Activated CD8-positive, alpha-beta T cell treated with anti-CD3 and anti-CD28 coated beads for 36 hours (primary cell): ENCODE measurements around the gene LRP1B. TPM values are rescaled to one million over a fixed set of nuclear protein-coding genes. Genes with fewer than 3 reads are reported as not detected.

Experiments
- ATAC-seq: fragments of 200-7000 bp; cut with Tn5 transposase; one replicate; pipeline ENCODE4 v1.10.0; 2021; ENCODE audit warnings: mild to moderate bottlenecking, moderate library complexity
- CTCF ChIA-PET: fragments of 350-600 bp; sonication (Branson Sonifier 250); formaldehyde crosslinking; loops from one replicate; lab custom pipeline; 2021; ENCODE audit warnings: antibody characterized with exemption; lab: Charles Lee
- POLR2A ChIA-PET: fragments of 350-600 bp; sonication (Branson Sonifier 250); formaldehyde crosslinking; loops from one replicate; lab custom pipeline; 2021; ENCODE audit warnings: antibody characterized with exemption; lab: Charles Lee
- DNase-seq: peaks from one replicate; pipeline ENCODE4 v3.0.0-alpha.2; 2020
- H3K27ac Mint-ChIP-seq: one replicate; pipeline ENCODE4 v1.8.0; 2021; ENCODE audit warnings: mild to moderate bottlenecking, mixed read lengths
- H3K27me3 Mint-ChIP-seq: one replicate; pipeline ENCODE4 v1.8.0; 2021; ENCODE audit warnings: mixed read lengths
- H3K36me3 Mint-ChIP-seq: one replicate; pipeline ENCODE4 v1.8.0; 2021; ENCODE audit warnings: low read depth, mixed read lengths
- H3K4me1 Mint-ChIP-seq: one replicate; pipeline ENCODE4 v1.8.0; 2021; ENCODE audit warnings: low read depth, mixed read lengths
- H3K4me3 Mint-ChIP-seq: one replicate; pipeline ENCODE4 v1.8.0; 2021; ENCODE audit warnings: mild to moderate bottlenecking, moderate library complexity, mixed read lengths
- H3K9me3 Mint-ChIP-seq: one replicate; pipeline ENCODE4 v1.8.0; 2021; ENCODE audit warnings: mixed read lengths
- intact Hi-C: fragments of 100-400 bp; cut with micrococcal nuclease; formaldehyde crosslinking; loops from one replicate; pipeline ENCODE4 v1.10.0; 2022
- total RNA-seq, 2 experiments: library from RNA; stranded (reverse); gene quantifications; one replicate each; pipeline ENCODE4 v1.2.3, GENCODE V29; 2021
- TF ChIP-seq, protein P1 (sequence below): fragments of 200-600 bp; IDR thresholded peaks from one replicate; pipeline ENCODE4 v1.8.0; 2022; ENCODE audit warnings: antibody characterized with exemption, mild to moderate bottlenecking

The LRP1B gene
- total RNA-seq, 2 experiments from 2014 or later, result not detected

DNA sequence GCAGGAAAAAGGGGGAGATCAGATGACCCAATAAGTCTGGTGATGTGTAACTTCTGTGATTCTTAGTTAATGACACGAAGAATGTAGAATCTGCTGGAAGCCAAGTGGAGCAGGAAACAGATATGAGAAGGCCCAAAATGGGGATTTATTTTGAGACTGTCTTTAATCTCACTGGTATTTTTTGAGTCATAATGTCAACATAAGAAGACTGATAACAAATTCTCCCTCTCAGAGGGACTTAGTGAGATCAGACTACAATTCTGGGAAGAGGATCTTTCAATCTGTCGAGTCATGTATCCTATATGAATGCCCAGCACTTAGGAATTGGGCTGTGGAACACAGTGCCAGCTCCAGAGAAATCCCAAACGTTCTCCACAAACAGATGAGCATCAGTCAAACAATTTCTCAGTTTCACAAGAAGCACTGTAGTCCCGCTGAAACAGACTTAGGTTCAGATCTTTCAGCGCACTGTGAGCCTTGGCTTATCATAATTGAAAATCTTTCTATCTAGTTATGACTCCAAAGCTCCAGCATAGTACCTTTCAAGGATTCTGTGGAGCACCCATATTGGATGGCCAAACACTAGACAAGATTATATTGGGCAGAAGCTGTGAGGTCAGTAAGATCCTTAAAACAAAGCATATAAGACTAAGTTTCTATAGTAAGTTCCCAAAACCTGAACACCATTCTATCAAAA, 738.2 kb downstream of the LRP1B start:
- CTCF ChIA-PET, result no interaction called here
- POLR2A ChIA-PET, result no interaction called here
- no peak for DNase-seq
- ATAC-seq, result no peak
- TF ChIP-seq, protein P1, sequence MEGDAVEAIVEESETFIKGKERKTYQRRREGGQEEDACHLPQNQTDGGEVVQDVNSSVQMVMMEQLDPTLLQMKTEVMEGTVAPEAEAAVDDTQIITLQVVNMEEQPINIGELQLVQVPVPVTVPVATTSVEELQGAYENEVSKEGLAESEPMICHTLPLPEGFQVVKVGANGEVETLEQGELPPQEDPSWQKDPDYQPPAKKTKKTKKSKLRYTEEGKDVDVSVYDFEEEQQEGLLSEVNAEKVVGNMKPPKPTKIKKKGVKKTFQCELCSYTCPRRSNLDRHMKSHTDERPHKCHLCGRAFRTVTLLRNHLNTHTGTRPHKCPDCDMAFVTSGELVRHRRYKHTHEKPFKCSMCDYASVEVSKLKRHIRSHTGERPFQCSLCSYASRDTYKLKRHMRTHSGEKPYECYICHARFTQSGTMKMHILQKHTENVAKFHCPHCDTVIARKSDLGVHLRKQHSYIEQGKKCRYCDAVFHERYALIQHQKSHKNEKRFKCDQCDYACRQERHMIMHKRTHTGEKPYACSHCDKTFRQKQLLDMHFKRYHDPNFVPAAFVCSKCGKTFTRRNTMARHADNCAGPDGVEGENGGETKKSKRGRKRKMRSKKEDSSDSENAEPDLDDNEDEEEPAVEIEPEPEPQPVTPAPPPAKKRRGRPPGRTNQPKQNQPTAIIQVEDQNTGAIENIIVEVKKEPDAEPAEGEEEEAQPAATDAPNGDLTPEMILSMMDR, result no peak
- Mint-ChIP-seq H3K4me3 (no peak overlapping the region), H3K9me3 (peaks cover 6% of the 10 kb centered on the region), H3K27ac (no peak overlapping the region), H3K27me3 (no peaks in the 10 kb centered on the region), H3K36me3 (no peaks in the 10 kb centered on the region), H3K4me1 (no peaks in the 10 kb centered on the region)
- intact Hi-C loops, result no loop called here

DNA sequence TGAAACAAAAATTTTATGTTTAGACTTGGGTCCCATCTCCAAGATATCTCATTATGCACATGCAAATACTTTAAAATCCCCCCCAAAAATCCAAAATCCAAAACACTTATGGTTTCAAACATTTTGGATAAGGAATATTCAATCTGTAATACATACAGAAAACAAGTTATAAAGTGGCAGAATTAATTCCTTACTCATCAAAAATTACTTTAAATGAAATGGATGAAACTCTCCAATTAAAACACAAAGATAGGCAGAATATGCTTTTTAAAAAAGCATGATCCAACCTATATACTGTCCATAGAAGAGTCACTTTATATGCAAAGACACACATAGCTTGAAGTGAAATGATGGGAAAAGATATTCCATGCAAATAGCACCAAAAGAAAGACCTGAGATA, 744.6 kb downstream of the LRP1B start:
- H3K36me3 Mint-ChIP-seq, result no peaks in the 10 kb centered on the region
- peaks cover 5% of the 10 kb centered on the region for H3K9me3 Mint-ChIP-seq
- ATAC-seq (no peak), DNase-seq (no peak)
- TF ChIP-seq, protein P1, result no peak
- ChIA-PET CTCF (no interaction called here), POLR2A (no interaction called here)
- intact Hi-C loops, result no loop called here
- no peaks in the 10 kb centered on the region for H3K4me1 Mint-ChIP-seq
- H3K27ac Mint-ChIP-seq, result no peak overlapping the region
- H3K4me3 Mint-ChIP-seq, result no peak overlapping the region
- no peaks in the 10 kb centered on the region for H3K27me3 Mint-ChIP-seq

GRCh38 chr2:141384676-141385075, 746.1 kb downstream of the LRP1B start:
- Mint-ChIP-seq H3K27ac (no peak overlapping the region), H3K9me3 (peaks cover 5% of the 10 kb centered on the region), H3K36me3 (no peaks in the 10 kb centered on the region), H3K4me3 (no peak overlapping the region), H3K4me1 (no peaks in the 10 kb centered on the region), H3K27me3 (no peaks in the 10 kb centered on the region)
- DNase-seq (no peak), ATAC-seq (no peak)
- ChIA-PET CTCF (no interaction called here), POLR2A (no interaction called here)
- intact Hi-C loops, result no loop called here
- TF ChIP-seq, protein P1, result no peak

DNA sequence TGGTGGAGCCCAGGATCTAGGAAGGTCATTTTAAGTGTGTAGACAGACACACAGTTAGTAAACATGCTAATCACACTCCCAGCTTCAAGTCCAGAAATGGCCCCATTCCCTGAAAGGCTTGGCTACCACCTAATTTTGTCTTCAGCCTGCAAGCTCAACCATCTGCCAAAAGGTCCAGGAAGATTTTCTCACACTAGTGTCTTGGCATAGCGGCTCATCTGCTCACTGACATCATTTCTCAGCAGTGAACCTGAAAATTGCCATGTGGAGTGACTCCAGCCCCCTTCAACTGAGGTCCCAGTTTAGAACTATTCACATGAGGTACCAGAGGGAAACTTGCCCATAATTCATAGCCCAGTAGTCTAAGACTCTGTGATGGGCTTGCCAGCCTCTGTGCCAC, 748.9 kb downstream of the LRP1B start:
- no peak overlapping the region for H3K4me3 Mint-ChIP-seq
- ChIA-PET CTCF (no interaction called here), POLR2A (no interaction called here)
- H3K4me1 Mint-ChIP-seq, result no peaks in the 10 kb centered on the region
- DNase-seq (no peak), ATAC-seq (no peak)
- no peaks in the 10 kb centered on the region for H3K36me3 Mint-ChIP-seq
- intact Hi-C loops, result no loop called here
- H3K9me3 Mint-ChIP-seq, result peaks cover 6% of the 10 kb centered on the region
- TF ChIP-seq, protein P1, result no peak
- no peak overlapping the region for H3K27ac Mint-ChIP-seq
- H3K27me3 Mint-ChIP-seq, result no peaks in the 10 kb centered on the region

DNA sequence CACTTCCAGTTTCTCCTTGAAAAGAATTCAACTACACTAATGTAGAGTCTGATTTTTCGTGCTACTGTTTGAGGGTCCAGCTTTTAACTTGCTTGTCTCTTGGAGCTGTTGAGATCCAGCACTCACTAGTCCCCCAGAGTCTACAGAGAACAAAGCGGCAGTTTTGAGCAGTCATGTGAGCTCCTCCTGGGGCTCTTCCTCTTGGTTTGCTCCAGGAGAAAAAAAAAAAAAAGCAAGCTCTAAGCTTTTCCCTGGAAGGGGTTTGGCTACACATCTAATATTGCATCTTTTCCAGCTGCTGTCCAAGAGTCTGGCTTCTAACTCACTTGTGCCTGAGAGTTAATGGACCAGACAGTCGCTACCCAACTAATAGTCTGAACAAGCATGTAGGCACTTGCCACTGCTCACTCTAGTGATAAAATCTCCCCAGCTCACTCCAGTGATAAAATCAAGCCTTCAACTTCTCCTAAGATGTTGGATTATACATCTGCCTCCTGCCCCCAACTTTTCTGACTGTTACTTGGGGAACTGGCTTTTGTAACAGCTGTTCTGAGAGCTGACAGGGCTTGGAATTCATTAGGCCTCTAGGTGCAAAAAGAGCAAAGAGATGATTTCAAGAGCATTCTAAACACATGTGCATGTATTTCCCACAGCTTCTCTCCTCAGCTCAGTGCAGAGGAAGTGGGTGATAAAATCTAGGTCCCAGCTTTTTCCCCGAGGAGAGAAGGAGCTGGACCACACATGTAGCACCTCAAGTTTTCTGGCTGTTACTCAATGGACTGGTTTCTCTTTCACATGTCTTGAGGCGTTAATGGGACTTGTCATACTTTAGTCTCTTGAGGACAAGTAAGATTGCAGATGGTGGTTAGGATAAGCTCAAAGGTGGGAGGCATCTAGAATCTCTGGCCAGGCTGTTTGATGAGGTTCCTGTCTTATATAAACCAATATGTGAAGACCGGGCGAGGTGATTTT, 750.5 kb downstream of the LRP1B start:
- no peak for ATAC-seq
- TF ChIP-seq, protein P1, result no peak
- Mint-ChIP-seq H3K9me3 (peaks cover 10% of the 10 kb centered on the region), H3K36me3 (no peaks in the 10 kb centered on the region), H3K27ac (no peak overlapping the region), H3K27me3 (no peaks in the 10 kb centered on the region), H3K4me3 (no peak overlapping the region), H3K4me1 (no peaks in the 10 kb centered on the region)
- ChIA-PET CTCF (no interaction called here), POLR2A (no interaction called here)
- intact Hi-C loops, result no loop called here
- DNase-seq, result no peak
